Testis (tissue), 5 donors: Measurements from ENCODE around the gene STXBP5L. TPM values are rescaled to one million over a fixed set of nuclear protein-coding genes. Genes with fewer than 3 reads are reported as not detected.

Source experiments
- DNase-seq: peaks from one replicate; pipeline ENCODE4 v3.0.0-alpha.2; 2019
- H3K27ac ChIP-seq, 2 donors: fragments of 200-600 bp; sonication (generic); one replicate each; pipeline ENCODE4 v1.5.1; 2019
- H3K27me3 ChIP-seq: fragments of 200-600 bp; sonication (generic); one replicate; pipeline ENCODE4 v1.5.1; 2019
- H3K36me3 ChIP-seq: fragments of 200-600 bp; sonication (generic); one replicate; pipeline ENCODE4 v1.5.1; 2017; ENCODE audit warnings: low read depth; ENCODE audit errors: missing control alignments
- H3K4me1 ChIP-seq: fragments of 200-600 bp; sonication (generic); one replicate; pipeline ENCODE4 v1.5.1; 2019
- H3K4me3 ChIP-seq, 2 donors: fragments of 200-600 bp; sonication (generic); one replicate each; pipeline ENCODE4 v1.5.1; 2017 to 2019
- H3K9me3 ChIP-seq: fragments of 200-600 bp; sonication (generic); one replicate; pipeline ENCODE4 v1.5.1; 2017
- CTCF ChIP-seq, 3 experiments: fragments of 450-650 bp in 2 of 3; fragments of 200-600 bp in 1 of 3; sonication (generic) in 1 of 3; IDR thresholded peaks; one replicate each; pipeline ENCODE4 v1.5.1; 2016 to 2019; ENCODE audit warnings: antibody characterized with exemption in 3 of 3, mild to moderate bottlenecking in 2 of 3, moderate library complexity in 1 of 3
- POLR2A ChIP-seq: fragments of 450-650 bp; IDR thresholded peaks from one replicate; pipeline ENCODE4 v1.6.1; 2017; ENCODE audit warnings: antibody characterized with exemption, mild to moderate bottlenecking, moderate library complexity
- WGBS, 2 donors: methylation state at CpG; one replicate each; pipeline ENCODE4 v1.1.5; 2018; 5-methylcytosine and 5-hydroxymethylcytosine counted together
- intact Hi-C: fragments of 100-400 bp; cut with DNase I; formaldehyde crosslinking; loops from one replicate; pipeline ENCODE4 v1.15.1; 2023; ENCODE audit warnings: low total_unique reads
- long read RNA-seq, 2 donors: transcript quantifications; one replicate each; lab custom pipeline, GENCODE V29; 2026
- polyA plus RNA-seq: library from polyadenylated mRNA; stranded (reverse); fragments of 350-450 nt; fragmentation: Illumina TruSeq; extraction: RNeasy Lipid Tissue Mini Kit (QIAGEN cat#74804); gene quantifications from one replicate; pipeline ENCODE4 v1.2.3, GENCODE V29; 2014; ENCODE audit warnings: low read depth, low replicate concordance; ENCODE audit not compliant: insufficient read depth
- total RNA-seq, 2 donors: library from RNA; depleted of rRNA; stranded (reverse); fragments of >200 nt; gene quantifications; one replicate each; pipeline ENCODE4 v1.2.3, GENCODE V29; 2016

The STXBP5L gene
- 10 to 100 TPM; 10.0 to 12.1 TPM for total RNA-seq
- polyA plus RNA-seq = 2.3 TPM
- long read RNA-seq, donor 1 = 0 reads
- long read RNA-seq, donor 2 = 0 reads

- no peaks in the 10 kb centered on the region for H3K4me1 ChIP-seq
- peak; percentile 96 for DNase-seq
- intact Hi-C loops = no loop called here
These were observed at the start of gene STXBP5L for GRCh38 chr3:120908030-120908794. Gene STXBP5L, plus strand, starts transcription at chr3:120908205. Its CDS starts 1,374 bp downstream, at chr3:120909579.

GRCh38 chr3:120858521-120858920 lies 49.5 kb upstream of the STXBP5L start:
- Histone ChIP-seq H3K4me3 (no peak overlapping the region), H3K36me3 (no peaks in the 10 kb centered on the region), H3K4me1 (no peaks in the 10 kb centered on the region), H3K9me3 (no peaks in the 10 kb centered on the region), H3K27me3 (no peaks in the 10 kb centered on the region), H3K27ac (no peak overlapping the region)
- whole genome bisulfite sequencing, 2 donors = 90 to 93% methylated on average over 3 of the region's 3 CpGs
- TF ChIP-seq CTCF (IDR thresholded peaks at IDR 0.05) (no peak), POLR2A (no peak)
- no peak for DNase-seq
- intact Hi-C loops = no loop called here

More at GRCh38 chr3:120908030-120908794, at the start of gene STXBP5L:
- no peaks in the 10 kb centered on the region for H3K9me3 ChIP-seq
- peak within 1 kb of the TSS; percentile 68 to 70 for H3K4me3 ChIP-seq
- TF ChIP-seq CTCF (IDR thresholded peaks at IDR 0.05) (no peak), POLR2A (no peak)
- H3K36me3 ChIP-seq = no peaks in the 10 kb centered on the region
- 1% methylated on average over 33 to 46 of the region's 83 CpGs for WGBS, 2 donors
- H3K27me3 ChIP-seq = no peaks in the 10 kb centered on the region
- peak within 1 kb of the TSS; percentile 18 to 69 for H3K27ac ChIP-seq

- Histone ChIP-seq H3K4me3 (no peak overlapping the region), H3K27me3 (no peaks in the 10 kb centered on the region), H3K4me1 (no peaks in the 10 kb centered on the region), H3K36me3 (no peaks in the 10 kb centered on the region), H3K9me3 (no peaks in the 10 kb centered on the region), H3K27ac (no peak overlapping the region)
- no peak for DNase-seq
- intact Hi-C loops = no loop called here
- WGBS, 2 donors = 67 to 87% methylated on average over 5 of the region's 5 CpGs
- TF ChIP-seq POLR2A (no peak), CTCF (IDR thresholded peaks at IDR 0.05) (no peak)
These were observed 43.5 kb upstream of the STXBP5L start for GRCh38 chr3:120864541-120864940.

GRCh38 chr3:120875507-120875906 lies 32.5 kb upstream of the STXBP5L start:
- Histone ChIP-seq H3K36me3 (no peaks in the 10 kb centered on the region), H3K27me3 (no peaks in the 10 kb centered on the region), H3K4me1 (peaks cover 24% of the 10 kb centered on the region), H3K4me3 (no peak overlapping the region), H3K9me3 (no peaks in the 10 kb centered on the region), H3K27ac (peak overlapping the region in 1 of 2 donors; percentile 42)
- no peak for TF ChIP-seq POLR2A
- no peak for TF ChIP-seq CTCF (IDR thresholded peaks at IDR 0.05)
- DNase-seq = no peak
- intact Hi-C loops = no loop called here
- 31 to 42% methylated on average over 1 of the region's 1 CpG for WGBS, 2 donors
